HL-60 (cell line): ENCODE results near the gene MARF1.

Experiments
- DNase-seq, 2 experiments: peaks; one replicate each; pipeline ENCODE4 v3.0.0-alpha.2; 2010 to 2020; ENCODE audit warnings: low read depth in 1 of 2, low spot score in 1 of 2
- H3K27ac ChIP-seq: fragments of 250-450 bp; sonication (Bioruptor Pico); replicated peaks from 2 replicates; pipeline ENCODE4 v1.5.1; 2020; ENCODE audit warnings: mild to moderate bottlenecking, moderate library complexity
- H3K27me3 ChIP-seq: fragments of 250-450 bp; sonication (Bioruptor Pico); 2 replicates; pipeline ENCODE4 v1.5.1; 2021; ENCODE audit warnings: mild to moderate bottlenecking, moderate library complexity; ENCODE audit not compliant: insufficient read depth, poor library complexity, severe bottlenecking
- H3K4me3 ChIP-seq: replicated peaks from 2 replicates; pipeline ENCODE4 v1.5.1; 2011; ENCODE audit warnings: mild to moderate bottlenecking, control low read depth, low read length; ENCODE audit not compliant: insufficient read depth
- CTCF ChIP-seq: IDR thresholded peaks from one replicate; pipeline ENCODE4 v1.5.1; 2011; ENCODE audit warnings: low read length, control low read depth, inconsistent platforms; ENCODE audit not compliant: insufficient read depth
- GABPA ChIP-seq: IDR thresholded peaks from 2 replicates; pipeline ENCODE4 v1.6.1; 2012; ENCODE audit warnings: low read depth
- POLR2AphosphoS5 ChIP-seq: IDR thresholded peaks from 2 replicates; pipeline ENCODE4 v1.6.1; 2012; ENCODE audit warnings: low read depth
- REST ChIP-seq: IDR thresholded peaks from 2 replicates; pipeline ENCODE4 v1.6.1; 2012; ENCODE audit warnings: low read depth; ENCODE audit not compliant: insufficient replicate concordance
- SPI1 ChIP-seq: IDR thresholded peaks from 2 replicates; pipeline ENCODE4 v1.6.1; 2012; ENCODE audit warnings: low read depth, mild to moderate bottlenecking, borderline replicate concordance

MARF1 gene

GRCh38 chr16:15621889-15622288 lies 21.1 kb downstream of the MARF1 start:
- Histone ChIP-seq H3K27me3 (no peaks in the 10 kb centered on the region), H3K27ac (no peak overlapping the region)

GRCh38 chr16:15621456-15621855 lies 21.5 kb downstream of the MARF1 start:
- Histone ChIP-seq H3K4me3 (no peak overlapping the region), H3K27me3 (no peaks in the 10 kb centered on the region), H3K27ac (no peak overlapping the region)
- DNase-seq = no peak
- TF ChIP-seq CTCF (no peak), POLR2AphosphoS5 (no peak), SPI1 (no peak), GABPA (no peak), REST (no peak)

More at GRCh38 chr16:15621889-15622288, 21.1 kb downstream of the MARF1 start:
- TF ChIP-seq GABPA (no peak), CTCF (no peak)
- H3K4me3 ChIP-seq = no peak overlapping the region
- no peak for DNase-seq

- Histone ChIP-seq H3K27me3 (no peaks in the 10 kb centered on the region), H3K27ac (no peak overlapping the region), H3K4me3 (no peak overlapping the region)
- TF ChIP-seq REST (no peak), CTCF (no peak), POLR2AphosphoS5 (no peak), GABPA (no peak), SPI1 (no peak)
- DNase-seq = no peak
Measured at GRCh38 chr16:15620611-15621195, 22.3 kb downstream of the MARF1 start.

- Histone ChIP-seq H3K4me3 (no peak overlapping the region), H3K27ac (no peak overlapping the region), H3K27me3 (no peaks in the 10 kb centered on the region)
- TF ChIP-seq CTCF (no peak), SPI1 (no peak), GABPA (no peak), POLR2AphosphoS5 (no peak), REST (no peak)
- no peak for DNase-seq
Measured at GRCh38 chr16:15618392-15618791, 24.6 kb downstream of the MARF1 start.
